HEK293T (cell line): ENCODE results near the gene FOXP2.

Experiments used
- BHLHE40 ChIP-seq: fragments of 450-650 bp; IDR thresholded peaks from 2 replicates; pipeline ENCODE4 v1.6.1; 2016; ENCODE audit warnings: mild to moderate bottlenecking, moderate library complexity, borderline replicate concordance
- ELF4 ChIP-seq: fragments of 450-650 bp; IDR thresholded peaks from 2 replicates; pipeline ENCODE4 v1.6.1; 2017; ENCODE audit warnings: antibody characterized with exemption
- FOXA1 ChIP-seq: fragments of 450-650 bp; IDR thresholded peaks from 2 replicates; pipeline ENCODE4 v1.6.1; 2016; ENCODE audit warnings: mild to moderate bottlenecking
- FOXM1 ChIP-seq: fragments of 450-650 bp; IDR thresholded peaks from 2 replicates; pipeline ENCODE4 v1.6.1; 2017; ENCODE audit warnings: mild to moderate bottlenecking, borderline replicate concordance
- L3MBTL2 ChIP-seq: fragments of 450-650 bp; conservative IDR thresholded peaks from 2 replicates; pipeline ENCODE4 v1.6.1; 2016; ENCODE audit warnings: mild to moderate bottlenecking
- SP1 ChIP-seq: fragments of 450-650 bp; IDR thresholded peaks from 2 replicates; pipeline ENCODE4 v1.6.1; 2017
- ZNF384 ChIP-seq: fragments of 450-650 bp; IDR thresholded peaks from 2 replicates; pipeline ENCODE4 v1.6.1; 2016

- TF ChIP-seq FOXM1 (no peak), ZNF384 (no peak), L3MBTL2 (no peak), SP1 (no peak), ELF4 (no peak), BHLHE40 (no peak), FOXA1 (no peak)
Measured at GRCh38 chr7:114392686-114393085, 21.9 kb upstream of the FOXP2 start.
